Fibroblast of pulmonary artery (primary cell): Measurements from ENCODE around the gene BMAL2.

Experiments used
- DNase-seq: peaks from one replicate; pipeline ENCODE4 v3.0.0-alpha.2; 2010; ENCODE audit warnings: low read depth
- H3K4me3 ChIP-seq: replicated peaks from 2 replicates; pipeline ENCODE4 v1.5.1; 2011; ENCODE audit warnings: low read depth, mild to moderate bottlenecking, control low read depth, low read length, moderate library complexity
- TF ChIP-seq, protein P1 (sequence below): IDR thresholded peaks from 2 replicates; pipeline ENCODE4 v1.5.1; 2011; ENCODE audit warnings: mild to moderate bottlenecking, control low read depth, low read length, inconsistent platforms; ENCODE audit errors: missing control alignments

BMAL2 gene

DNA sequence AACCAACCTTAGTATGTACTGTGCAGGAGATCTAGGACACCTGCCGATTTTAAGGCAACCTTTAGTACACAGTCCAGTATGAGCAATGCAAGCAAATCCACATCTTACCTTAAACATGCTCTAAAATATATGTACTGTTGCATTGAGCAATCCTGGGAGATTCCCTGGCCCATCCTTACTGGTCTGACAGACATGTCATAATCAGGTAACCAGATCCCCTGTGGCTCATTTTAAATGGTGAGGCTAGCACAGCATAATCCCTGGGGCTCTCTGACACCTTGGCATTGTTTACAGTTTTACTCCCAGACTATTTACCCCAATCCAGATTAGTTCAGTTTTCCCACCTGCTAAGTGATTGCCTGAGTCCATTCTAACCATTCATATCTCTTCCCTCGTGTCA lies 15.1 kb downstream of the BMAL2 start:
- DNase-seq, result no peak
- H3K4me3 ChIP-seq, result no peak overlapping the region
- TF ChIP-seq, protein P1, sequence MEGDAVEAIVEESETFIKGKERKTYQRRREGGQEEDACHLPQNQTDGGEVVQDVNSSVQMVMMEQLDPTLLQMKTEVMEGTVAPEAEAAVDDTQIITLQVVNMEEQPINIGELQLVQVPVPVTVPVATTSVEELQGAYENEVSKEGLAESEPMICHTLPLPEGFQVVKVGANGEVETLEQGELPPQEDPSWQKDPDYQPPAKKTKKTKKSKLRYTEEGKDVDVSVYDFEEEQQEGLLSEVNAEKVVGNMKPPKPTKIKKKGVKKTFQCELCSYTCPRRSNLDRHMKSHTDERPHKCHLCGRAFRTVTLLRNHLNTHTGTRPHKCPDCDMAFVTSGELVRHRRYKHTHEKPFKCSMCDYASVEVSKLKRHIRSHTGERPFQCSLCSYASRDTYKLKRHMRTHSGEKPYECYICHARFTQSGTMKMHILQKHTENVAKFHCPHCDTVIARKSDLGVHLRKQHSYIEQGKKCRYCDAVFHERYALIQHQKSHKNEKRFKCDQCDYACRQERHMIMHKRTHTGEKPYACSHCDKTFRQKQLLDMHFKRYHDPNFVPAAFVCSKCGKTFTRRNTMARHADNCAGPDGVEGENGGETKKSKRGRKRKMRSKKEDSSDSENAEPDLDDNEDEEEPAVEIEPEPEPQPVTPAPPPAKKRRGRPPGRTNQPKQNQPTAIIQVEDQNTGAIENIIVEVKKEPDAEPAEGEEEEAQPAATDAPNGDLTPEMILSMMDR, result no peak

GRCh38 chr12:27351476-27351875 lies 18.8 kb downstream of the BMAL2 start:
- TF ChIP-seq, protein P1, result no peak
- no peak for DNase-seq

GRCh38 chr12:27355486-27355885 lies 22.9 kb downstream of the BMAL2 start:
- TF ChIP-seq, protein P1, result no peak
- H3K4me3 ChIP-seq, result no peak overlapping the region
- no peak for DNase-seq

More at GRCh38 chr12:27351476-27351875, 18.8 kb downstream of the BMAL2 start:
- H3K4me3 ChIP-seq, result no peak overlapping the region

GRCh38 chr12:27355979-27356378 lies 23.3 kb downstream of the BMAL2 start:
- TF ChIP-seq, protein P1, result no peak
- H3K4me3 ChIP-seq, result no peak overlapping the region
- no peak for DNase-seq

DNA sequence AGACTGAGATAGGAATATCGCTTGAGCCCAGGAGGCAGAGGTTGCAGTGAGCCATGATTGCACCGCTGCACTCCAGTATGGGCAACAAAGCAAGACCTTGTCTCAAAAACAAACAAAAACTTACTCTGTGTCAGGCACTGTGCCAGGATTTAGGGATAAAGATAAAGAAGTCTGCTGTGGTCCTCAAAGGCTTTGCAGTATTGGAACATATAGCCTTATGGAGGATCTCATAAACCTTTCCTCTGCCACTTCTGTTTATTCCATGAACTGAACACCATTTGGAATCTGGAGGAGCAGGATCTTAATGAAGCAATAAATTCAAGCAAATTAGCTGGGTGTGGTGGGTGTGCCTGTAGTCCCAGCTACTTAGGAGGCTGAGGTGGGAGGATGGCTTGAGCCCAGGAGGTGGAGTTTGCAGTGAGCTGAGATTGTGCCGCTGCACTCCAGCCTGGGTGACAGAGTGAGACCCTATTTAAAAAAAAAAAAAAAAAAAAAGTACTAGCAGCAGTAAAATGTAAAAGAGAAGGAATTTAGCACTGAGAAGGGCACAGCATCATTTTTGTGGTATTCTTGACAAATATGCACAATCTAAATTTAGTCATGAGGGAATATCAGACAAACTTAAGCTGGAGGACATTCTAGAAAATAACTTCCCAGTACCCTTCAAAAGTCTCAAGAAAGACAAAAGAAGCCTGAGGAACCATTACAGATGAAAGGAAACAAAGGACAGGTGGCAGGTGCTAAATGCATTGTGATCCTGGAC lies 27.1 kb downstream of the BMAL2 start:
- no peak for DNase-seq
- no peak overlapping the region for H3K4me3 ChIP-seq
- TF ChIP-seq, protein P1, result no peak

GRCh38 chr12:27361372-27361771 lies 28.7 kb downstream of the BMAL2 start:
- DNase-seq, result no peak
- TF ChIP-seq, protein P1, result no peak
- H3K4me3 ChIP-seq, result no peak overlapping the region

GRCh38 chr12:27366621-27367020 lies 34.0 kb downstream of the BMAL2 start:
- no peak overlapping the region for H3K4me3 ChIP-seq
- DNase-seq, result no peak
- TF ChIP-seq, protein P1, result no peak
